Hematopoietic multipotent progenitor cell treated with erythropoietin and hydrocortisone succinate and interleukin-3 and kit ligand, for 15 days (in vitro differentiated cells): ENCODE data around the gene MYADM.

Experiments used
- DNase-seq: peaks from one replicate; pipeline ENCODE4 v3.0.0-alpha.2; 2015; ENCODE audit warnings: low spot score

Gene MYADM

DNA sequence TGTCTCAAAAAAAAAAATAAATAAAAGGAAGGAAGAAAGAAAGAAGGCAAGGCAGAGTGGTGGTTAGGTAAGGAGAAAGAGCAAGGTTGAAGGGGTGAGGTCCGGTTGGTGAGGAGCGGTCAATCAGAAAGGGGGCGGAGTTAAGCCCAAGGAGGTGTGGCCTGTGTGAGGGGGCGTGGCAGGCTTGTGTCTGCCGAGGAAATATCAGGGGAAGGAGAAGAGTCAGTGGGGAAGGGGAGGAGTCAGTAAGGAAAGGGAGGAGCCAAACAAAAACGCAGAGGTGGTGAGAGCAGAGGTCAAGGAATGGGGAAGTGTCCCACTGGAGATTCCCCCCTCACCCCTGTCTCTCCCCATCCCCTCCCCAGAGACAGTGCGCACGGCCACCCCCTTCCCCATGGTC lies 47.3 kb downstream of the MYADM start:
- no peak for DNase-seq

DNA sequence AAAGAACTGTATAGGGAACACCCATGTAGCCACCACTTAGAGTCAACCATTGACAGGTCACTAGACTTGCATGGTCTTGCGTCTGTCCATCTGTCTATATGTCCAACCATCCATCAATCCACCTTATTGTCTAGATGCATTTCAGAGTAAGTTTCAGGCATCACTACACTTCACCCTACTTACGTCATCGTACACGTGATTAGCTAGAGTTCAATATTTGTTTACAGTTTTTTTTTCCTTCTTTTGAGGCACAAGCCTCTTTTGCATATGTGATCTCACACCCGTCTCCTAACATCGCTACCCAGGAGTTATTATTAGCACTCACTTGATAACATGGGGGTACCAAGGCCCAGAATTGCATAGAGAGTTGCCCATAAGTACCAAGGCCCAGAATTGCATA lies 48.3 kb downstream of the MYADM start:
- DNase-seq, result no peak

GRCh38 chr19:53917356-53917755 lies 49.7 kb downstream of the MYADM start:
- no peak for DNase-seq
